Epithelial cell of prostate (primary cell): ENCODE results near the gene SETD3.

ENCODE experiments used
- DNase-seq: peaks from one replicate; pipeline ENCODE4 v3.0.0-alpha.2; 2011; ENCODE audit warnings: low read depth, low spot score
- H3K27ac ChIP-seq: fragments of 450-650 bp; 2 replicates; pipeline ENCODE4 v1.5.1; 2017; ENCODE audit warnings: mild to moderate bottlenecking

Gene SETD3

GRCh38 chr14:99503848-99504453 lies 23.3 kb upstream of the SETD3 start:
- no peak for DNase-seq
- H3K27ac ChIP-seq: no peak overlapping the region

- no peak overlapping the region for H3K27ac ChIP-seq
- no peak for DNase-seq
These were observed 22.3 kb upstream of the SETD3 start for GRCh38 chr14:99502989-99503421.

DNA sequence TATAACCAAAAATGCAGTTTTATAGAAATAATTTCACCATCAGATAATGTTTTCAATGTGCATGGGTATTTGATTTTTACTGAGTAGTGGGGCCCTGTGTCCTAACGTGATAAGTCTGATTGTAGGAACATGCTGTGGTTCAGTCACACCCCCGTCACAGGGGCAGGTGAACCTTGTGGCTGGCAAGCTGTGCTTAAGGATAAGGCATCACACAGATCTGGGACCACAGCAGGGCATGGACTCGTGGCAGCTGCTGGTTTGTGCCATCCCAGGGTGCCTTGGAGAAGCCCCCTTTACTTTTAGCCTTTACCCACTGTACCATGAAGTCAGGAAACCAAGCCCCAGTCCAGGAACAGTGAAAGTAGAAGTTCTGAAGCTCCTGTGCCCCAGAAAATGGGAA lies 17.2 kb upstream of the SETD3 start:
- no peak for DNase-seq
- no peak overlapping the region for H3K27ac ChIP-seq

- no peak overlapping the region for H3K27ac ChIP-seq
- DNase-seq: no peak
These were observed 16.7 kb upstream of the SETD3 start for GRCh38 chr14:99497341-99497740.

- H3K27ac ChIP-seq: peak overlapping the region; percentile 27
These were observed 3.4 kb upstream of the SETD3 start for GRCh38 chr14:99484106-99484505.

DNA sequence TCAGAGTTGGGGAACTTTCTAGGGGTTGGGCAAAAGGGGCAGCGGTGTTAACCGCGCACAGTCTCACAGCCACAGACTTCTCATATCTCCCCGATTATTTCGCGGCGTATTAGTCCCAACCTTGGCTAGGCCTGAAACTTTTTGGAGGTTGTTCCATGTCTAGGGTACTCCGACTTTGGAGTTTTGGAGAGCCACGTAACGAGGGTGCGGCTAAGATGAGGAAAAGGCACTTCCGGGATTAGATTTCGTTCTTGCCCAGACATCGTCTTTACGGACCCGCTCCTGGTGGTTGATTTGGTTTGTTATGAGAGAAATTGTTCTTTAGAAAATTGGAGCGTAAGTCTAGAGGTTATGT lies 1.1 kb upstream of the SETD3 start:
- peak overlapping the region; percentile 95 for H3K27ac ChIP-seq
- DNase-seq: peak; percentile 14

More at GRCh38 chr14:99484106-99484505, 3.4 kb upstream of the SETD3 start:
- DNase-seq: peak; percentile 41

GRCh38 chr14:99480917-99481744 lies 472 bp upstream of the SETD3 start, which contains the start of gene CCNK:
CCNK (plus strand) TSS chr14:99481409; CDS start chr14:99492678, 11,269 bp downstream.
- H3K27ac ChIP-seq: peak within 1 kb of the TSS; percentile 95
- peak; percentile 98 for DNase-seq

- DNase-seq: no peak
- H3K27ac ChIP-seq: peak overlapping the region; percentile 95
These were observed 1.3 kb downstream of the SETD3 start for GRCh38 chr14:99479160-99479905.

DNA sequence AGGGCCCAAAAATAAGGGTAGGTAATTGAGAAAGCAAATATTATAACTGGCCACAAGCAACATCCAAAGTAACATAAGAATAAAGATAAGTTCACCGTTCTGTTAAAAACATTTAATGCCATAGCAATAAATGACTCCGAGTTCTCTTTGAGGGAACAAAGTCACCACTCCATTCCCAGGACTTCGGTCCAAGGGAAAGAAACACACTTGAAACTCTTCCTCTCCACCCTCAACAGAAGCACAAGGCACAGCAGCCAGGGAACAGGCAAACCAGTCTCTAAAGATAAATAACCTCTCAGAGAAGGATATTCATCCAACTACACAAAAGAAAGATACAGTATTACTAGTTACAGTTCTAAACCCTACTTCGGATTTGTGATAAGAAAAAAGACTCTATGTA lies 2.5 kb downstream of the SETD3 start:
- DNase-seq: no peak
- H3K27ac ChIP-seq: no peak overlapping the region

- peak; percentile 10 for DNase-seq
- no peak overlapping the region for H3K27ac ChIP-seq
These were observed 3.8 kb downstream of the SETD3 start for GRCh38 chr14:99476864-99477263.

- DNase-seq: no peak
- H3K27ac ChIP-seq: peak overlapping the region; percentile 1
These were observed 5.0 kb downstream of the SETD3 start for GRCh38 chr14:99475660-99476059.

- DNase-seq: no peak
- peak overlapping the region; percentile 1 for H3K27ac ChIP-seq
These were observed 5.5 kb downstream of the SETD3 start for GRCh38 chr14:99475179-99475578.

- H3K27ac ChIP-seq: no peak overlapping the region
- DNase-seq: no peak
These were observed 7.2 kb downstream of the SETD3 start for GRCh38 chr14:99473458-99473857.

DNA sequence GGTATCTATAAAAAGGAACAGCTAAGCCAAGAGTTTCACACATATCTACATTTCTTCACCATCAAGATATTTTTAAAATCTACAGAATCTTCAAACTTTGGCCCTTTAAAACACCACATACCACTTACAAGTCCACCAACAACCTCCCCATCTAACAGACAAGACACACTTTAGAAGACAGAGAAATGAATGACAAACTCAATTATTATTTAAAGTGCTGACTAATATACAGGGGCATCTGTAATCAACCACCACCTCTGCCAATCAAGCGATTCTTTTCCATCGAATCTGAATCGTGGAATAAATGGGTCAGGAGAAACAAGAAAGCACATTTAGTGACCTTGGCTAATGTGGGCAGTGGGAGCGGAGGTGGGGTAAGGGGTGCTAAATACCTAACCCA lies 7.7 kb downstream of the SETD3 start:
- no peak overlapping the region for H3K27ac ChIP-seq
- DNase-seq: no peak

- no peak for DNase-seq
These were observed 8.9 kb downstream of the SETD3 start for GRCh38 chr14:99471731-99472130.

DNA sequence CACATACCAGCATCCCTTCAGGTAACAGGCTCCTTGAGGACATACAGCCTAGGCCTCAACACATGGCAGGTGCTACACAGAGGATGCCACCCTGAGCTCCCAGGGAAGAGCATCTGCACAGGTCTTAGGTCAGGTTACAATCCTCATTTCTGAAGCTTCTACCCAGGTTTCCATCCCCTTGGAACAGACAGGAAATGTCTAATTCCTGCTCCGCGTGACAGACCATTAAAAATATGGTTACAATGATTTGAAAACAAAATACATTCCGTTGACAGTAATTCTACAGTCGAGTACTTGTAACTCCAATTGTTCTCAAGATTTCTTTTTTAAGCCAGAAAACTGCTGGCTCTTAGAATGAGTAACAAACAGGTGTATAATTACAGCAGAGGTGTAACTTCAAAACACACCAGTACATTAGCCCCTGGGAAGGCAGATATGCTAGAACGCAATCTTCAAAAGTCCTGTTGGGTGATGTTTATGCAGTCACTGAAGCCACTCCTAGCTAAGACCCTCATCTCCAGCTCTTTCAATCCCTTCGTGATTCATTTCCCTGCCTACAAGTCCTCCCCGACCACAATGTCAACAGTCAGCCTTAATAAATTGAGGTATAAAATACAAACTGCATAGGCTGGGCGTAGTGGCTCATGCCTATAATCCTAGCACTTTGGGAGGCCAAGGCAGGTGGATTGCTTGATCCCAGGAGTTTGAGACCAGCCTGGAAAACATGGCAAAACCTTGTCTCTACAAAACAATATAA lies 11.6 kb downstream of the SETD3 start:
- no peak for DNase-seq
- H3K27ac ChIP-seq: no peak overlapping the region

More at GRCh38 chr14:99471731-99472130, 8.9 kb downstream of the SETD3 start:
- H3K27ac ChIP-seq: no peak overlapping the region

- no peak for DNase-seq
These were observed 12.6 kb downstream of the SETD3 start for GRCh38 chr14:99468081-99468480.

DNA sequence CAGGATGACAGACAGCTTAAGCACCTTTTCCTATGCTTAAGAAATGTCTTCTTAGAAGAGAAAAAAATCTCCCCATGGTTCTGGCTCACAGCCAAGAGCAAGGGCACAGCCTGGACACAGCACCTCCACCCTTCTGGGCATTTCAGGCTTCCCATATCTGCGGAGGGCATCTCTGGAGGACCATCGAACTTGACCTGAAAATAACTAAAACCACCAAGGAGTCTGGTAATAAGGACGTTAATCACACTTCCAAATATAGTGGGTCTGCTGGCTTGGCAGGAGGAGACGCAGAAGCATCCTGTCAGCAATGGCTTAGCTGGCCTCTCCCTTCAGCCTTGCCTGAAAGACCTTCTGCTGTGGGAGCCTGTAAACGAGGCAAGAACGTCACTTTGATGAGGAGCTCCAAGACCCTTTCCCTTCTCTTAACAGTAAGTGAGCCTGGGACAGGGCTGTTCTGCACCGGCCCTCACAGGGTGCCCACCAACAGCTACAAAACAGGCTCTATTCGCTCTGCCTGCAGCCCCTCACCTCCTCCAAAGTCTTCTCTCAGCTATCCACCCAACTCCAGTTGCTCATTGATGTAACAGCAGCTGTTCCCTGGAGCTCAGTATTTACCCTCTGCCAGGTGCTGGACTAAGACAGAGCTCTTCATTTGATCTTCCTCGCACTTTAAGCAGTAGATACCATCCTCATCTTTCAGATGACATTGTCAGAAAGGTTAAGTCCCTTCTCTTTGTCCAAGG lies 13.2 kb downstream of the SETD3 start:
- H3K27ac ChIP-seq: no peak overlapping the region
- DNase-seq: no peak

More at GRCh38 chr14:99468081-99468480, 12.6 kb downstream of the SETD3 start:
- H3K27ac ChIP-seq: no peak overlapping the region

DNA sequence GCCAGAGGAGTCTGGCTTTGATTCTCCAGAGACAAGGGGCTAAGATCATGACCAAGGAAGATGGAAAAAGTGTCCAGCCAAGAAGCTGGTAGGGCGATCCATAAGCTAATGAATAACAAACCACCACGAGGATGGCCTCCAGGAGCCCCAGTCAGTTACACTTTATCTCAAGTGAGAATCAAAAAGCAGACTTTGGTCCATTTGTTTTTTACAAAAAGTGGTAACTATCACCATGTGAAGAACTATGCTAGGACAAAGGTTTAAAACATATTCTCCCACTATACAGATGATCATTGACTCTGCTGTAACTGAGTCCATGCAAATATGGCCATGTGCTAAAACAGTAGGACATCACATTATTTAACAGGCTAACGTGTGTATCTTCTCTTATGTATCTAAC lies 13.9 kb downstream of the SETD3 start:
- H3K27ac ChIP-seq: no peak overlapping the region
- no peak for DNase-seq
